LNCaP clone FGC (cell line): ENCODE data around the gene CA10.

Experiments used
- DNase-seq: peaks from one replicate; pipeline ENCODE4 v3.0.0-alpha.2; 2011; ENCODE audit warnings: low read depth
- H3K4me3 ChIP-seq: 2 replicates; pipeline ENCODE4 v1.5.1; 2011; ENCODE audit warnings: mild to moderate bottlenecking, low read depth, low read length, control low read depth
- TF ChIP-seq, protein P1 (sequence below): IDR thresholded peaks from 2 replicates; pipeline ENCODE4 v1.5.1; 2012; ENCODE audit warnings: mild to moderate bottlenecking; ENCODE audit not compliant: control insufficient read depth, insufficient read depth; ENCODE audit errors: extremely low read depth

Gene CA10

DNA sequence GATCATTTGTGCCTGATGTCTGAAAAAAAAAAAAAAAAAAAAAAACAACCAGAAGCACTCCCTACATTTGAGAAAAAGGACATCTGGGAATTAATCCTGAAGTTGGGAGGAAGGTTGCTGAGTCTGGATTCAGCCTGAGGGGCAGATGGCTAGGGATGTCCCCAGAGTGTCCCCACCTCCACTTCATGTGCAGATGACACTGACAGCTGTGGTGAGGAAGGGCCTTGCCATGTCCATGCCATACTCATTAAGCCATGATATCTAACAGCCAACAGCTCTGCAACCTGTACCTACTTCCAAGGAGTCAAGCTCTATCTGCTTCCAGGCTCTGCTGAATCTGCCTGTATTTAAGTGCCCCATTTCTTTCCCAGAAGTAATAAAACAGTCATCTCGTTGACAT is 356.0 kb downstream of the CA10 start:
- TF ChIP-seq, protein P1, sequence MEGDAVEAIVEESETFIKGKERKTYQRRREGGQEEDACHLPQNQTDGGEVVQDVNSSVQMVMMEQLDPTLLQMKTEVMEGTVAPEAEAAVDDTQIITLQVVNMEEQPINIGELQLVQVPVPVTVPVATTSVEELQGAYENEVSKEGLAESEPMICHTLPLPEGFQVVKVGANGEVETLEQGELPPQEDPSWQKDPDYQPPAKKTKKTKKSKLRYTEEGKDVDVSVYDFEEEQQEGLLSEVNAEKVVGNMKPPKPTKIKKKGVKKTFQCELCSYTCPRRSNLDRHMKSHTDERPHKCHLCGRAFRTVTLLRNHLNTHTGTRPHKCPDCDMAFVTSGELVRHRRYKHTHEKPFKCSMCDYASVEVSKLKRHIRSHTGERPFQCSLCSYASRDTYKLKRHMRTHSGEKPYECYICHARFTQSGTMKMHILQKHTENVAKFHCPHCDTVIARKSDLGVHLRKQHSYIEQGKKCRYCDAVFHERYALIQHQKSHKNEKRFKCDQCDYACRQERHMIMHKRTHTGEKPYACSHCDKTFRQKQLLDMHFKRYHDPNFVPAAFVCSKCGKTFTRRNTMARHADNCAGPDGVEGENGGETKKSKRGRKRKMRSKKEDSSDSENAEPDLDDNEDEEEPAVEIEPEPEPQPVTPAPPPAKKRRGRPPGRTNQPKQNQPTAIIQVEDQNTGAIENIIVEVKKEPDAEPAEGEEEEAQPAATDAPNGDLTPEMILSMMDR: no peak
- no peak for DNase-seq
- H3K4me3 ChIP-seq: no peak overlapping the region

DNA sequence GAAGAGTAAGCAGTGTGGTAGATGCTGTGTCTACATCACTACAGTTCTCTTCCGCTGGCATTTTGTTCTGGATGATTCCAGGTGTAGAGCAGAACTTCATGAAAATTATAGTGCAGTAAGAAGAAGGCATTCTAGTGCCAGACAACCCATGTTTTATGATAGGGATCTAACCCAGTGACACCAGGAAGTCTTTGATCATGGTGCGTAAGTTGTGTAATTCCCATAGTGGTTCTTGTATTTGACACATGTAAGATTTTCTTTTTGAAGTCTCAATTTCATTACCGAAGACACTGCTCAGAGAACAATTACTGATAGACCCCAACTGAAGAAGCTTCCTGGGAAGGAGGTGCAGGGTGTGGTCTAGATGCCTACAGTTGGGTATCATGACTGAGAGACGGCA is 356.9 kb downstream of the CA10 start:
- TF ChIP-seq, protein P1: no peak
- no peak overlapping the region for H3K4me3 ChIP-seq
- no peak for DNase-seq

DNA sequence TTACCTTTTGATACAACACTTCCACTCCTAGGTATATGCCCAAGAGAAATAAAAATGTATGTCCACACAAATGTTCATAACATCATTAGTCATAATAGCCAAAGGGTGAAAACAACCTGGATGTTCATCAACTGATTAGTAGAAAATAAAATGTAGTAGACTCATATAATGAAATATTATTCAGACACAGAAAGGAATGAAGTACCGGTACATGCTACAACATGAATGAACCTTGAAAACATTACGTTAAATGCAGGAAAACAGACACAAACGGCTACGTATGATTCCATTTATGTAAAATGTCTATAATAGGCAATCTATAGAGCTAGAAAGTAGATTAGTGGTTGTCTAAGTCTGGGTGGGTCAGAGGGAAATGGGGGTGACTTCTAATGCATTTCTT is 358.5 kb downstream of the CA10 start:
- DNase-seq: no peak
- TF ChIP-seq, protein P1: no peak
- H3K4me3 ChIP-seq: no peak overlapping the region

DNA sequence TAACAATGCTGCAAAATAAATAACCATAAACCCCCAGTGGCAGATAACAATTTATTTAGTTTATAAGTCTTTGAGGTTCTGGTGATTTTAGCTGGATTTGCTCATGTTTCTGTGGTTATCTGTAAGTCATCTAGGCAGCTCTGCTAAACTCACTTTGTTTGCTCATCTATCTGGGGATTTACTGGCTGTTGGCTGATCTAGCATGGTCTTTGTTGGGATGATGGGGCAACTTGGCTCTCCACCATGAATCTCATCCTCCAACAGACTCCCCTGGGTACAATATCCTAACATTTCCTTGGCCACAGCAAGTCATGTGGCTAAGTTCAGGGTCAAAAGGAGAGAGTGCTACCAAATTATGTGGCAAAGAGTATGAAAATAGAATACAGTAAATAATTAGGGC is 359.3 kb downstream of the CA10 start:
- TF ChIP-seq, protein P1: no peak
- H3K4me3 ChIP-seq: no peak overlapping the region
- DNase-seq: no peak

DNA sequence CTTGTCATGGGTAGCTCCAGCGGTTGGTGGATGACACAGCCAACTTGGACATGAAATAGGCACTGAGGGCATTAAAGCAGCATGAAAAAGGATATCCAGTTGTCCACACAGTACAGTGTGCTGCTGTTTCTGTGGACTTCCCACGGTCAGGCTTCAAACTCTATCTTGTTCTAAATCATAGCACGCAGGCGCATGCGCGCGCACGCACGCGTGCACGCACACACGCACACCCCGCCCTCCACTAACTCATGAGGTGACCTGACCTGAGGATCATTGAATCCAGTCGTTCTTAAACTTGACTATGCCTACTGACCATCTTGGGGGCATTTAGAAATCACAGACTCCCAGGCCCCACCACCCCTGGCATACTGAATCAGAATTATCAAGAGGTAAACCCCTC is 361.4 kb downstream of the CA10 start:
- TF ChIP-seq, protein P1: no peak
- DNase-seq: no peak
- no peak overlapping the region for H3K4me3 ChIP-seq

DNA sequence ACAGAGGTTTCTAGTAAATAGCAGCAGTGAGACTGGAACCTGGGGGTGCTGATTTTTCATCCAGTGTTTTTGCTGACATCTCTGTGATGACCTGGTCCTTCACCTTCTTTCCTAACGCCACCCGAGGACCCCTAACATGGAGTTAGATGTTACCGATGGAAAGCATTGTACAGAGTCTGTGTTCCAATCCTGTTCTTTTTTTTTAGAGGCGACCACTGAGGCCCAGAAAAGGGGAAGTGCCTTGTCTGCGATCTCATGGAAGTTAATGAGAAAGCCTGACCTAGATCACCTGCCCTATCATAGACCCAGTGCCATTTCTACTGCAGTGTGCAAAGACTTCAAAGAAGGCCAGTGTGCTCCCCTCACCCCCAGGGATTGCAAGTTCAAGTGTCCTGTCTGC is 362.5 kb downstream of the CA10 start:
- TF ChIP-seq, protein P1: no peak
- no peak for DNase-seq
- H3K4me3 ChIP-seq: no peak overlapping the region

DNA sequence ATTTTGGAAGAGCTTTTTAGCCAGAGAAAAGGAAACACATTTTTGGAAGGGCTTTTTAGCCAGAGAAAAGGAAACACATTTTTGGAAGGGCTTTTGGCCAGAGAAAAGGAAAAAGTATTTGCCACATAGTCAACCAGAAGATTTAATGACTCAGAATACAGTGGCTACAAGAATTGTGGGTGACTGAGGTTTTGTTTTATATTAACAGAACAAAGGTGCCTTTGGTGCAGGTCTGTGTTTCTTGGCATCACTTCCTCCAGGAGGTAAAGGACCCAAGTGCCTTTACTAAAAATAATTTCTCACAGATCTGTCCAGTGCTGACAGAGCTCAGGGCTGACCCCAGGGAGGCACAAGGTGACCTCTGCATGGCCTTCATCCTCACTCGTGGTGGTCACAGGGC is 363.1 kb downstream of the CA10 start:
- no peak overlapping the region for H3K4me3 ChIP-seq
- DNase-seq: no peak
- TF ChIP-seq, protein P1: no peak
